ENCODE data around the gene SLC8A1. TPM values are rescaled to one million over a fixed set of nuclear protein-coding genes. Genes with fewer than 3 reads are reported as not detected.

SLC8A1 gene
- total RNA-seq, 1 experiment from 2014 or later, result not detected

DNA sequence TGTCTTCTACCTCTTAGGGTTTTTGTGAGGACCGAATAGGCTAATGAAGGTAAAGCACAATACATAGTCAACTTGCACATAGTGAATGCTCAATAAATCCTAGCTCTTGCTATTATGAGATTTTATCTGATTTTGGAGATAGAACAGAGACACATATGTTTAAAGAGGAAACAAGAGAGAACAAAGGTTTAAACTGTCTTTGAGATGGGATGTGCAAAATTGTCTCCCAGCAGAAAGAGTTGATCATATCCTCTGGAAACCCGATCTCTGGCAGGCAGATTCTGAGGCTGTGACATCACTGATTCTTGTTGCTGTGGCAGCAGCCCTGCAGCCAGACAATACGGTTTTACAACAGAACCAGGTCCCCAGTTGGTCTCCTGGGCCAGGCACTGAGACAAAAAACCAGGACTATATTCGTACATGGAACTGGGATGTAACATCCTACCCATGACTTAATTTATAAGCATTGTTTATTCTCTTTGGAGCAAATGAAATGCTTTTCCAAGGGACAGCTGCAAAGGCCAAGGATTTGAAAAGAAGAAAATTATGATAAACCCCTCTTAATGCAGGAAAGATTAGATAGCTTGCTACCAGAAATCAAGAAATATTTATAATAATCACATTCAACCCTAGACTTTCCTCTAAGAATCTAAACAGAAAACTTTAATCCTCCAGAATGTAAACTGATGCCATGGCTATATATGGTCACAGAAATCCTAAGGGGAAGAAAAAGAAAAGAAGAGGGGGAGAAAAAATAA lies 80.2 kb downstream of the SLC8A1 start:
- CTCF ChIA-PET, result no interaction called here
- intact Hi-C loops (cut with micrococcal nuclease; ENCODE audit: unreplicated experiment), result no loop called here
- no peaks in the 10 kb centered on the region for H3K36me3 ChIP-seq (ENCODE audit: insufficient read depth, low read length, poor library complexity, severe bottlenecking)
- TF ChIP-seq, protein P1, sequence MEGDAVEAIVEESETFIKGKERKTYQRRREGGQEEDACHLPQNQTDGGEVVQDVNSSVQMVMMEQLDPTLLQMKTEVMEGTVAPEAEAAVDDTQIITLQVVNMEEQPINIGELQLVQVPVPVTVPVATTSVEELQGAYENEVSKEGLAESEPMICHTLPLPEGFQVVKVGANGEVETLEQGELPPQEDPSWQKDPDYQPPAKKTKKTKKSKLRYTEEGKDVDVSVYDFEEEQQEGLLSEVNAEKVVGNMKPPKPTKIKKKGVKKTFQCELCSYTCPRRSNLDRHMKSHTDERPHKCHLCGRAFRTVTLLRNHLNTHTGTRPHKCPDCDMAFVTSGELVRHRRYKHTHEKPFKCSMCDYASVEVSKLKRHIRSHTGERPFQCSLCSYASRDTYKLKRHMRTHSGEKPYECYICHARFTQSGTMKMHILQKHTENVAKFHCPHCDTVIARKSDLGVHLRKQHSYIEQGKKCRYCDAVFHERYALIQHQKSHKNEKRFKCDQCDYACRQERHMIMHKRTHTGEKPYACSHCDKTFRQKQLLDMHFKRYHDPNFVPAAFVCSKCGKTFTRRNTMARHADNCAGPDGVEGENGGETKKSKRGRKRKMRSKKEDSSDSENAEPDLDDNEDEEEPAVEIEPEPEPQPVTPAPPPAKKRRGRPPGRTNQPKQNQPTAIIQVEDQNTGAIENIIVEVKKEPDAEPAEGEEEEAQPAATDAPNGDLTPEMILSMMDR (conservative IDR thresholded peaks at IDR 0.05; ENCODE audit: low read depth, low read length), result no peak
- TF ChIP-seq EZH2 (IDR thresholded peaks at IDR 0.05; ENCODE audit: borderline replicate concordance, low read depth, low read length, poor library complexity, severe bottlenecking), result no peak
- H3K27me3 ChIP-seq (replicated peaks; ENCODE audit: insufficient read depth, low read depth, low read length, poor library complexity), result peaks cover 55% of the 10 kb centered on the region
- no peak overlapping the region for H3K27ac ChIP-seq (ENCODE audit: low read depth, low read length, poor library complexity, severe bottlenecking)
- H3K4me1 ChIP-seq (ENCODE audit: insufficient read depth, low read length, poor library complexity, severe bottlenecking), result no peaks in the 10 kb centered on the region
- no TSS peak for BruUV-seq (replicated peaks)
- H3K9me3 ChIP-seq (ENCODE audit: low read depth, low read length, poor library complexity, severe bottlenecking), result no peaks in the 10 kb centered on the region
- DNase-seq (ENCODE audit: low spot score), result no peak
- H3K4me3 ChIP-seq (ENCODE audit: low read depth, low read length, poor library complexity, severe bottlenecking), result no peak overlapping the region
- POLR2A ChIA-PET (ENCODE audit: low non-redundant PET), result no interaction called here

DNA sequence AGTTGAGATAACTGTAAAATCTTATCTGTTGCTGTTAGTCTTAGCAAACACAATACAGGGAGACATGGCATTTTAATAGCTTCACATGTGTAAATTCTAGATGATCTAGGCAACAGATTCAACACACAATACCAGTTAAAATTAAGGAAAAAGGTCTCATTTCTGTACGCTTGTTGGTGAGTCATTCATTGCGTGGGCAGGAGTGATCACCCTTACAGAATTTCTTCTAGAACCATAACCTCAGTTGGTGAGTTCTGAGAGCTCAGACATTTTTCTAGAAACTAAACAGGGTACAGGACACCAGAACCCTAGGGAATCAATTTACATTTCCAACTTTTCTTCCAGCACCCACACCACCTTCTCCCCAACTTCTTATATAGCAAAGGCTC lies 81.9 kb downstream of the SLC8A1 start:
- no peaks in the 10 kb centered on the region for H3K4me1 ChIP-seq (ENCODE audit: insufficient read depth, low read length, poor library complexity, severe bottlenecking)
- H3K4me3 ChIP-seq (ENCODE audit: low read depth, low read length, poor library complexity, severe bottlenecking), result no peak overlapping the region
- no peak for DNase-seq (ENCODE audit: low spot score)
- intact Hi-C loops (cut with micrococcal nuclease; ENCODE audit: unreplicated experiment), result no loop called here
- TF ChIP-seq, protein P1 (conservative IDR thresholded peaks at IDR 0.05; ENCODE audit: low read depth, low read length), result no peak
- TF ChIP-seq EZH2 (IDR thresholded peaks at IDR 0.05; ENCODE audit: borderline replicate concordance, low read depth, low read length, poor library complexity, severe bottlenecking), result no peak
- no peaks in the 10 kb centered on the region for H3K36me3 ChIP-seq (ENCODE audit: insufficient read depth, low read length, poor library complexity, severe bottlenecking)
- H3K9me3 ChIP-seq (ENCODE audit: low read depth, low read length, poor library complexity, severe bottlenecking), result no peaks in the 10 kb centered on the region
- peaks cover 68% of the 10 kb centered on the region for H3K27me3 ChIP-seq (replicated peaks; ENCODE audit: insufficient read depth, low read depth, low read length, poor library complexity)
- ChIA-PET CTCF (no interaction called here), POLR2A (ENCODE audit: low non-redundant PET) (no interaction called here)
- no TSS peak for BruUV-seq (replicated peaks)
- no peak overlapping the region for H3K27ac ChIP-seq (ENCODE audit: low read depth, low read length, poor library complexity, severe bottlenecking)

DNA sequence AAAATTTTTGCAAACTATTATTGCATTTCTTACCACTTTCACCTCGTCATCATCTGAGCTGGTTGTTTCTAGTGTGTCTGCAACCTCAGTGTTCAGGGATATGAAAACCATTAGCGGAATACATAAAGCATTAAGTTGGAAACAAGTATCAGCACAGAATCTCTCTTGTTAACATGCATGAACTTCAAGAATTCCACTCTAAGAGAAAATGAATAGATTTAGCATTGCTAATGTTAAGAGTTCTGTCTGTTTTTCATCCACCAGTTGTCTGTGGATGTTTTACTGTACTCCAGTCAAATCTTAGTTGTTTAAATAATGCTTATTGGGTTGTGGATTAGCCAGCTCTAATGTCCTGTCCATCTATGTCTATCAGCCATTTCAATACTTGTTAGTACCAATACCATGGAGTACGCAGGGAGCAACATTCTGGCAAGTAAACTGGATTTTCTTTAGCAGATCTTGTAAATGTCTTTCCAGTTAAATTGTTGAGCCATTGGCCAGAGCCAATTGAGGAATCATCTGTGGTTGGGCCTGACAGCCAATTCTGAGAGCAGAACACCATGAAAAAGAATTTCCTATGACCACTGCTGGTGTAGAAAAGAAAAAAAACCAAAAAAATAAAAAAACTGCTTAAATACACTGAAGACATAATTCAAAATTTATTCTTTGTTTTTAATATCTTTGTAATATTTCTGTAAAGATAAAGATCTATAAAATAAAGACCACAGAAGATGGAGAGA lies 82.5 kb downstream of the SLC8A1 start:
- H3K27me3 ChIP-seq (replicated peaks; ENCODE audit: insufficient read depth, low read depth, low read length, poor library complexity), result peaks cover 73% of the 10 kb centered on the region
- POLR2A ChIA-PET (ENCODE audit: low non-redundant PET), result no interaction called here

More for the DNA sequence above, 82.5 kb downstream of the SLC8A1 start:
- Histone ChIP-seq H3K4me3 (ENCODE audit: low read depth, low read length, poor library complexity, severe bottlenecking) (no peak overlapping the region), H3K36me3 (ENCODE audit: insufficient read depth, low read length, poor library complexity, severe bottlenecking) (no peaks in the 10 kb centered on the region), H3K4me1 (ENCODE audit: insufficient read depth, low read length, poor library complexity, severe bottlenecking) (no peaks in the 10 kb centered on the region), H3K27ac (ENCODE audit: low read depth, low read length, poor library complexity, severe bottlenecking) (no peak overlapping the region), H3K9me3 (ENCODE audit: low read depth, low read length, poor library complexity, severe bottlenecking) (no peaks in the 10 kb centered on the region)
- no TSS peak for BruUV-seq (replicated peaks)
- CTCF ChIA-PET, result no interaction called here
- DNase-seq (ENCODE audit: low spot score), result no peak
- TF ChIP-seq, protein P1 (conservative IDR thresholded peaks at IDR 0.05; ENCODE audit: low read depth, low read length), result no peak
- no peak for TF ChIP-seq EZH2 (IDR thresholded peaks at IDR 0.05; ENCODE audit: borderline replicate concordance, low read depth, low read length, poor library complexity, severe bottlenecking)
- intact Hi-C loops (cut with micrococcal nuclease; ENCODE audit: unreplicated experiment), result no loop called here
